ENCODE measurements around the gene CCNE1. TPM values are rescaled to one million over a fixed set of nuclear protein-coding genes. Genes with fewer than 3 reads are reported as not detected.
"Not testable (repeated sequence)": the region's sequence is repeated elsewhere in the genome, so short reads cannot be mapped to it uniquely, and the experiment has no call there.

CCNE1 gene
- total RNA-seq, 2 donors from 2014 or later = 33.3 to 34.9 TPM

GRCh38 chr19:29800100-29800825 is 11.5 kb upstream of the CCNE1 start:
- H3K27me3 ChIP-seq (ENCODE audit: control insufficient read depth, insufficient read depth, low read length, poor library complexity, severe bottlenecking) = no peaks in the 10 kb centered on the region
- no peak overlapping the region for H3K4me3 ChIP-seq (ENCODE audit: low read length)
- DNase-seq = no peak
- 82 to 89% methylated on average over 7 to 12 of the region's 12 CpGs for WGBS, 2 experiments (ENCODE audit: insufficient coverage in 1 of 2, insufficient read length in 1 of 2)
- Mint-ChIP-seq H3K27ac (no peak overlapping the region), H3K36me3 (ENCODE audit: low read depth) (no peaks in the 10 kb centered on the region), H3K4me1 (peaks cover 12% of the 10 kb centered on the region), H3K27me3 (ENCODE audit: insufficient read depth) (no peaks in the 10 kb centered on the region), H3K4me3 (no peak overlapping the region), H3K9me3 (no peaks in the 10 kb centered on the region)
- TF ChIP-seq CTCF (conservative IDR thresholded peaks at IDR 0.05) = no peak
- no peaks in the 10 kb centered on the region for H3K9me3 ChIP-seq (ENCODE audit: control insufficient read depth, low read length)
- H3K9ac ChIP-seq (ENCODE audit: extremely low read depth, low read length, poor library complexity, severe bottlenecking) = no peak overlapping the region
- no peak overlapping the region for H3K27ac ChIP-seq (ENCODE audit: low read depth, low read length)
- no peaks in the 10 kb centered on the region for H3K4me1 ChIP-seq (ENCODE audit: control insufficient read depth, insufficient read depth, low read length)
- no peaks in the 10 kb centered on the region for H3K36me3 ChIP-seq (ENCODE audit: control insufficient read depth, insufficient read depth, low read length)

DNA sequence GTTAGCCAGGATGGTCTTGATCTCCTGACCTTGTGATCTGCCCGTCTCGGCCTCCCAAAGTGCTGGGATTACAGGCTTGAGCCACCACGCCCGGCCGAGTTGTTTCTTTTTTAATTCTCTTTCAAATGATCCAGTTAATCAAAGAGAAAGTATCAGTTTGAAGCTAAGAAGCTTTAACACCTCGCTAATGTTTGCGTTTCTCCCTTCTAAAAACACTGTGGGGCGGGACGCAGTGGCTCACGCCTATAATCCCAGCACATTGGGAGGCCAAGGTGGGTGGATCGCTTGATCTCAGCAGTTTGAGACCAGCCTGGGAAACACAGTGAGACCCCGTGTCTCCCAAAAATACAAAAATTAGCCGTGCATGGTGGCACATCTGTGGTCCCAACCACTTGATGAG is 7.8 kb upstream of the CCNE1 start:
- WGBS, 2 experiments (ENCODE audit: insufficient coverage in 1 of 2, insufficient read length in 1 of 2) = 85 to 95% methylated on average over 10 to 13 of the region's 13 CpGs
- not testable (repeated sequence) for H3K9me3 Mint-ChIP-seq; H3K4me1 ChIP-seq (ENCODE audit: control insufficient read depth, insufficient read depth, low read length); H3K9me3 ChIP-seq (ENCODE audit: control insufficient read depth, low read length); H3K27ac ChIP-seq (ENCODE audit: low read depth, low read length); H3K36me3 Mint-ChIP-seq (ENCODE audit: low read depth); H3K27ac Mint-ChIP-seq; H3K27me3 Mint-ChIP-seq (ENCODE audit: insufficient read depth); DNase-seq; H3K36me3 ChIP-seq (ENCODE audit: control insufficient read depth, insufficient read depth, low read length); H3K4me3 ChIP-seq (ENCODE audit: low read length); H3K9ac ChIP-seq (ENCODE audit: extremely low read depth, low read length, poor library complexity, severe bottlenecking); H3K27me3 ChIP-seq (ENCODE audit: control insufficient read depth, insufficient read depth, low read length, poor library complexity, severe bottlenecking); H3K4me3 Mint-ChIP-seq
- H3K4me1 Mint-ChIP-seq = peaks cover 12% of the 10 kb centered on the region

DNA sequence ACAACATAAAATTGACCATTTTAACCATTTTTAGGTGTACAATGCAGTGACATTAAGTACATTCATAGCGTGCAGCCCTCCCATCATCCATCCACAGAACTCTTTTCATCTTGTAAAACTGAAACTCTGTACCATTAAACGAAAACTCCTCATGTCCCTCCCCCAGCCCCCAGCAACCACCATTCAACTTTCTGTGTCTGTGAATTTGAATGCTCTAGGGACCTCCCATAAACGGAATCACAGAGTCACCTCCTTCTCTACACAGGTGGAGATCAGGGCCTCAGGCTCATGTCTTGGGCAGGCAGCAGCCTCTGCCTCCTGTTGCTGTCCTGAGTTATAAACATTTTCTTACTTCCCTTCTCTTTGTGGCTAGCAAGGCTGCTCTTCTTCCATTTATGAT is 7.3 kb upstream of the CCNE1 start:
- no peaks in the 10 kb centered on the region for H3K27me3 ChIP-seq (ENCODE audit: control insufficient read depth, insufficient read depth, low read length, poor library complexity, severe bottlenecking)
- no peak for DNase-seq
- 79 to 89% methylated on average over 3 of the region's 3 CpGs for WGBS, 2 experiments (ENCODE audit: insufficient coverage in 1 of 2, insufficient read length in 1 of 2)
- Mint-ChIP-seq H3K27ac (peak overlapping the region; percentile 64), H3K9me3 (no peaks in the 10 kb centered on the region), H3K27me3 (ENCODE audit: insufficient read depth) (no peaks in the 10 kb centered on the region), H3K4me3 (no peak overlapping the region), H3K4me1 (peaks cover 10% of the 10 kb centered on the region), H3K36me3 (ENCODE audit: low read depth) (no peaks in the 10 kb centered on the region)
- no peak for TF ChIP-seq CTCF (conservative IDR thresholded peaks at IDR 0.05)
- H3K36me3 ChIP-seq (ENCODE audit: control insufficient read depth, insufficient read depth, low read length) = no peaks in the 10 kb centered on the region
- H3K27ac ChIP-seq (ENCODE audit: low read depth, low read length) = no peak overlapping the region
- no peak overlapping the region for H3K4me3 ChIP-seq (ENCODE audit: low read length)
- no peaks in the 10 kb centered on the region for H3K9me3 ChIP-seq (ENCODE audit: control insufficient read depth, low read length)
- no peaks in the 10 kb centered on the region for H3K4me1 ChIP-seq (ENCODE audit: control insufficient read depth, insufficient read depth, low read length)
- no peak overlapping the region for H3K9ac ChIP-seq (ENCODE audit: extremely low read depth, low read length, poor library complexity, severe bottlenecking)

Measured in endodermal cell (in vitro differentiated cells).